ENCODE results near the gene TMEM225B. TPM values are rescaled to one million over a fixed set of nuclear protein-coding genes. Genes with fewer than 3 reads are reported as not detected.

The TMEM225B gene
- total RNA-seq, 1 experiment from 2014 or later, result 0.31 TPM

- intact Hi-C loops (cut with micrococcal nuclease; ENCODE audit: unreplicated experiment) (no loop called here), in situ Hi-C loops (cut with HindIII; ENCODE audit: low pct_unique_long_range_greater_than_20kb, low sequenced_read_pairs) (no loop called here)
- peaks cover 6% of the 10 kb centered on the region for H3K36me3 ChIP-seq (ENCODE audit: control insufficient read depth, insufficient read depth, low read length)
- no peaks in the 10 kb centered on the region for H3K9me3 ChIP-seq (ENCODE audit: control insufficient read depth, insufficient read depth, low read depth, low read length)
- ChIA-PET CTCF (no interaction called here), POLR2A (no interaction called here)
- DNase-seq (ENCODE audit: low read depth, low spot score) (no peak), ATAC-seq (no peak; the same call in 1 of the 2 replicates)
- TF ChIP-seq SIN3A (IDR thresholded peaks at IDR 0.05; ENCODE audit: borderline replicate concordance, insufficient read depth, low read depth, low read length) (no peak), TCF7L2 (IDR thresholded peaks at IDR 0.05; ENCODE audit: low read depth, low read length) (no peak), POLR2AphosphoS5 (IDR thresholded peaks at IDR 0.05; ENCODE audit: low read depth, low read length) (no peak)
- no peaks in the 10 kb centered on the region; the same call in 1 of the 2 replicates for H3K27me3 ChIP-seq (ENCODE audit: control insufficient read depth, insufficient read depth, low read length)
- peaks cover 12% of the 10 kb centered on the region for H3K4me1 ChIP-seq (ENCODE audit: control insufficient read depth, insufficient read depth, low read length)
- peak overlapping the region; percentile 92 to 95 for H3K4me3 ChIP-seq (ENCODE audit: low read depth in 2 of 2, low read length in 2 of 2)
- BruUV-seq (replicated peaks), result no TSS peak
- no peak overlapping the region; the same call in 1 of the 2 replicates for H3K27ac ChIP-seq (ENCODE audit: low read length)
Observed at GRCh38 chr7:99615989-99616358, 17.9 kb downstream of the TMEM225B start.

- Histone ChIP-seq H3K4me3 (ENCODE audit: low read depth in 2 of 2, low read length in 2 of 2) (peak within 1 kb of the TSS; percentile 92 to 95), H3K9me3 (ENCODE audit: control insufficient read depth, insufficient read depth, low read depth, low read length) (no peaks in the 10 kb centered on the region), H3K27me3 (ENCODE audit: control insufficient read depth, insufficient read depth, low read length) (no peaks in the 10 kb centered on the region; the same call in 1 of the 2 replicates), H3K27ac (ENCODE audit: low read length) (peak within 1 kb of the TSS; percentile 91), H3K4me1 (ENCODE audit: control insufficient read depth, insufficient read depth, low read length) (peaks cover 12% of the 10 kb centered on the region), H3K36me3 (ENCODE audit: control insufficient read depth, insufficient read depth, low read length) (peaks cover 6% of the 10 kb centered on the region)
- TF ChIP-seq REST (IDR thresholded peaks at IDR 0.05; ENCODE audit: insufficient read depth in 1 of 2, low read depth in 2 of 2, low read length in 1 of 2), result 0 out of 4 replicates have a peak, but pooled peaks of 1 of the 2 experiments have one; percentile 6
- no peak for TF ChIP-seq TCF7L2 (IDR thresholded peaks at IDR 0.05; ENCODE audit: low read depth, low read length)
- 0 out of 2 replicates have a peak, but pooled peaks have one; percentile 57 for TF ChIP-seq SIN3A (IDR thresholded peaks at IDR 0.05; ENCODE audit: borderline replicate concordance, insufficient read depth, low read depth, low read length)
- peak; percentile 93 for TF ChIP-seq POLR2AphosphoS5 (IDR thresholded peaks at IDR 0.05; ENCODE audit: low read depth, low read length)
- TF ChIP-seq CTCF (IDR thresholded peaks at IDR 0.05), result peak; percentile 75; the same call in 1 of the 2 replicates
- DNase-seq (ENCODE audit: low read depth, low spot score), result peak; percentile 85
- peak; percentile 98 for ATAC-seq
- no TSS peak for BruUV-seq (replicated peaks)
- ChIA-PET CTCF (interaction anchor here (0.5 to 0.7 kb wide), 4 partner anchors 30 to 299 kb away, joined by 3 to 5 read pairs (median 3); no protein-coding TSS in a partner anchor), POLR2A (interaction anchor here (0.6 kb wide), 2 partner anchors 18 to 378 kb away, joined by 3 read pairs; no protein-coding TSS in a partner anchor)
- in situ Hi-C loops (cut with HindIII; ENCODE audit: low pct_unique_long_range_greater_than_20kb, low sequenced_read_pairs) (no loop called here), intact Hi-C loops (cut with micrococcal nuclease; ENCODE audit: unreplicated experiment) (no loop called here)
Observed at GRCh38 chr7:99616359-99617191, 18.5 kb downstream of the TMEM225B start, which contains the start of gene ZSCAN25. Gene ZSCAN25, plus strand, starts transcription at chr7:99616946. Its CDS starts 2,661 bp downstream, at chr7:99619607.

Data from Panc1 (cell line).